Stimulated activated CD8-positive, alpha-beta memory T cell treated with anti-CD3 and anti-CD28 coated beads, Interleukin-7, amount 100 ng/mL, for 4 hours (primary cell): Measurements from ENCODE around the gene NFKBIL1.
"Not testable (repeated sequence)": the region's sequence is repeated elsewhere in the genome, so short reads cannot be mapped to it uniquely, and the experiment has no call there.

Source experiments
- DNase-seq, 2 donors: peaks; one replicate each; pipeline ENCODE4 v3.0.0-alpha.2; 2020; ENCODE audit warnings: low read depth in 2 of 2

NFKBIL1 gene

GRCh38 chr6:31546958-31547726, at the start of gene NFKBIL1:
TSS of gene NFKBIL1 (plus strand) at chr6:31547608. CDS start at chr6:31547695, 87 bp downstream.
- DNase-seq: peak; percentile 88 to 90

- no peak for DNase-seq
These were observed 48.7 kb upstream of the NFKBIL1 start for GRCh38 chr6:31498748-31499147.

- not testable (repeated sequence) for DNase-seq
These were observed 47.8 kb upstream of the NFKBIL1 start for GRCh38 chr6:31499648-31500047.

GRCh38 chr6:31502586-31502985, 44.8 kb upstream of the NFKBIL1 start:
- no peak for DNase-seq

- not testable (repeated sequence) for DNase-seq
These were observed 38.4 kb upstream of the NFKBIL1 start for GRCh38 chr6:31509036-31509435.

GRCh38 chr6:31510007-31510406, 37.4 kb upstream of the NFKBIL1 start:
- no peak for DNase-seq

- no peak for DNase-seq
These were observed 33.8 kb upstream of the NFKBIL1 start for GRCh38 chr6:31513456-31514165.

- no peak for DNase-seq
These were observed 25.6 kb upstream of the NFKBIL1 start for GRCh38 chr6:31521835-31522234.

- DNase-seq: no peak
These were observed 21.9 kb upstream of the NFKBIL1 start for GRCh38 chr6:31525553-31525931.

GRCh38 chr6:31525932-31526591, 21.3 kb upstream of the NFKBIL1 start:
- no peak for DNase-seq

GRCh38 chr6:31528307-31528777, 19.1 kb upstream of the NFKBIL1 start:
- no peak for DNase-seq

GRCh38 chr6:31528821-31529328, 18.5 kb upstream of the NFKBIL1 start, which contains the start of gene MCCD1:
TSS of gene MCCD1 (plus strand) at chr6:31528962. CDS start at chr6:31529015, 53 bp downstream.
- no peak for DNase-seq

GRCh38 chr6:31529329-31530150, 17.9 kb upstream of the NFKBIL1 start:
- DNase-seq: no peak

- DNase-seq: no peak
These were observed 16.7 kb upstream of the NFKBIL1 start for GRCh38 chr6:31530659-31531058.

GRCh38 chr6:31531162-31531561, 16.2 kb upstream of the NFKBIL1 start:
- DNase-seq: no peak

- no peak for DNase-seq
These were observed 15.4 kb upstream of the NFKBIL1 start for GRCh38 chr6:31531771-31532643.

GRCh38 chr6:31532644-31533454, 14.6 kb upstream of the NFKBIL1 start:
- DNase-seq: no peak

- DNase-seq: no peak
These were observed 14.0 kb upstream of the NFKBIL1 start for GRCh38 chr6:31533455-31533841.

- no peak for DNase-seq
These were observed 13.4 kb upstream of the NFKBIL1 start for GRCh38 chr6:31534011-31534410.
